NB4 (cell line): ENCODE measurements around the gene YBEY.

Experiments
- CTCF ChIP-seq: IDR thresholded peaks from one replicate; pipeline ENCODE4 v1.5.1; 2012; ENCODE audit warnings: low read depth, low read length
- MAX ChIP-seq: IDR thresholded peaks from 2 replicates; pipeline ENCODE4 v1.6.1; 2011; ENCODE audit warnings: low read depth, low read length
- POLR2A ChIP-seq: IDR thresholded peaks from 2 replicates; pipeline ENCODE4 v1.6.1; 2011; ENCODE audit warnings: mild to moderate bottlenecking; ENCODE audit not compliant: insufficient read length; ENCODE audit errors: extremely low read depth

GRCh38 chr21:46243960-46244361 lies 42.2 kb upstream of the YBEY start:
- TF ChIP-seq MAX (no peak), CTCF (no peak), POLR2A (no peak)
